Measurements from ENCODE around the gene MYO16.
"Not testable (repeated sequence)": the region's sequence is repeated elsewhere in the genome, so short reads cannot be mapped to it uniquely, and the experiment has no call there.

MYO16 gene

DNA sequence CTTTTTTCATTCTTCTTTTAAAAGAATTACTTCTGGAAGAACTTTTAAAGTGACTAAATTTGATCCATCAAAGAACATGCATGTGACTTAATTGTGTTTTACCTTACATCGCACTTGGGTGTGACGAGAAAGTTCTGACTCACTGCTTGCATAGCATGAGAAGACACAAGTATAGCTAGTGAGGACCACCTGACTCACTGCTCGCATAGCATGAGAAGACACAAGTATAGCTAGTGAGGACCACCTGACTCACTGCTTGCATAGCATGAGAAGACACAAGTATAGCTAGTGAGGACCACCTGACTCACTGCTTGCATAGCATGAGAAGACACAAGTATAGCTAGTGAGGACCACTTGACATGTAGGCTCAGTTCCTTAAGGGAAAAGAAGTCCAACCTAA is 362.0 kb downstream of the MYO16 start:
- not testable (repeated sequence) for DNase-seq

DNA sequence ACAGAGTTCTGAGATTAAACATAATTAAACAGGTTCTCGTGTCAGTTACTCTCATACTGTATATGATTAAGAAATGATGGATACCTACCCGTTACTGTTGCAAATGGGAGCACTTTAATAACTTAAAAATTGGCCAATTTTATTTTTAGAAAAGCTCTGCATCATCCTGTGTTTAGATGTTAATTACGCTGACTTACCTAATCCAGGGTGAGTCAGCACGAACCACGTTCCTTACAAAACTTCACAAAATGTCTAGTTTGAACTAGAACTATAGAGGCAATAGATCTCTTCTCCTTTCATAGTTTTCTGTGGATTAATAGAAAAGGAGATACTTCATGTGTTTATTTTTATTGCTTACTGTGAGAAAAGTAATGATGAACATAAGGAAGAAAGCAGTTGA is 363.9 kb downstream of the MYO16 start:
- no peak for DNase-seq

DNA sequence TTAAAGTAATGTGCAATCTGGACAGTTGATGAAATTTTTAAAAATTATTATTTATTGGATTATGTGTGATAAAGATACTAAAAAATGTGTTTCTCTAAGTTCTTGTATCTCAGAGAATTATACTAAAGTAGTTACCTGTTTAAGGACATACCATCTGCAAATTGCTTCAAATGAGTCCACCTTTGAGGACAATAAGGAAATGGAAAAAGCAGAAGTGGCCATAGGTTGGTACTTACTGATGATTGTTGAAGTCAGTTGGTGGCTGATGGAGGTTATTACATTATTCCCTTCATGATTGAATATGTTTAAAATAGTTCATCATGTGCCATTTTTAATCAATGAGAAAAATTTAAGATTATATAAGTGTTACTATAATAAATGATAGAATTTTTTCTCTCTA is 367.0 kb downstream of the MYO16 start:
- no peak for DNase-seq

- peak; percentile 27 to 50 for DNase-seq
These were observed 370.8 kb downstream of the MYO16 start for GRCh38 chr13:109000207-109000606.

- no peak for DNase-seq
These were observed 373.5 kb downstream of the MYO16 start for GRCh38 chr13:109002934-109003333.

DNA sequence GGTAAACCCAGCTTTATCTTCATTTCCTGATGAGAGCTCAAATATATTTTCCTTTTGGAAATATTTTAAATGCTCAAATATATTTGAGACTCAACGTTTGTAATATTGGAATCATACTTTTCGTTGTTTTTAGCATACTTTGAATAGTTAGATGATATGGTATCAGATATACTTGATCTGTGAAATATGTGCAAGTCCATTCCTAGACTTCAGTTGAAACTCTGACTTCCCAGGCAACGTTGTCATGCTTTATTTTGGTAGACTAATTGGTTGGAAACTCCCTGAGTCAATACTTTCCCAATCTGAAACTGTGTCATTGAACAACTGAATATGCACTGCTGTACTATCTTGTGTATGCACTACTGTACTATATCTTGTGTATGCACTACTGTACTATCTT is 378.5 kb downstream of the MYO16 start:
- DNase-seq, result no peak

GRCh38 chr13:109009756-109010155 is 380.3 kb downstream of the MYO16 start:
- no peak for DNase-seq

DNA sequence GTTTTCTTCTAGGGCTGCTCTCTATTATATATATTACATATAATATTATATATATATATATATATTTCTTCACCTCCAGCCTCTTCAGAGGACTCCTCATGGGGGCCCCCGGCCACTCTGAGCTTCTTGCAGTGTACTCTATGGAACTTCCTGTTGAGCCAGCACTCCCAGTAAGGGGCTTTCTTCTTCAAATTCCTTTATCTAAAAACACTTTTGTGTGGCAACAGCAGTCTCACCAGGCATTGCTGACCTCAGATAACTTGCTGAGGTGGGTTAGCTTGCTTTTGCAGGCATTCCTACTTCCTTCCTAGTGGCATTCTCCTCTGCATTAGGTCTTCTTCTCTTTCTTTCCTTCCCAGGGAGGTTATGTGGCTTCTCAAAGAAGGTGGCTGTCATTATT is 381.5 kb downstream of the MYO16 start:
- no peak for DNase-seq

DNA sequence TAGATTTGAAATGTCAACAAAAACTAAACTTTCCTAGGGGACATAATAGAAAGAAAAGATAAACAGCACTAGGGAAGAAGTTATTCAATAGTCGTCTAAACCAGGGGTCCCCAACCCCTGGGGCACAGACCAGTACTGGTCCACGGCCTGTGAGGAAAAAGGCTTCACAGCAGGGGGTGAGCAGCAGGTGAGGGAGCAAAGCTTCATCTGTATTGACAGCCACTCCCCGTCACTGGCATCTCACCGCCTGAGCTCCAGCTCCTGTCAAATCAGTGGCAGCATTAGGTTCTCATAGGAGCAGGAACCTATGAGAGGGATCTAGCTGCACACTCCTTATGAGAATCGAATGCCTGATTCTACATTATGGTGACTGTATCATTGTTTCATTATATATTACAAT is 382.7 kb downstream of the MYO16 start:
- no peak for DNase-seq

DNA sequence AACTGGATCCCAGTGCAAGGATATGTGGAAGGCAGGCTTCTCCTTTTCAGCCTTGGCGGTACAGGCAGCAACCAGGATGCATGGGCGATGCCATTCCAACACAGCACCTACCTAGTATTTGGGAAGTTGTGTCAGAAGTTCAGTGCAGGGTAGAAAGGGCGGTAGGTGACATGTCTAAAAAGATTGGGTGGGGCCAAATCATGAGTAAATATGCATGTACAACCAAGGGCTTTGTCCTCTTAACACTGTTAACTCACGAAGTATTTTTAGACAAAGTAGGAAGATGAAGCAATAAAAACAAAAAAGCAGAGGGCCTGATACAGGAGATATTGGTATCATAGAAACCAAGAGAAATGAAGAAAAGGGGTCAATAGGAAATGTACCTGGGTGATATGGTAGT is 392.1 kb downstream of the MYO16 start:
- DNase-seq, result no peak

DNA sequence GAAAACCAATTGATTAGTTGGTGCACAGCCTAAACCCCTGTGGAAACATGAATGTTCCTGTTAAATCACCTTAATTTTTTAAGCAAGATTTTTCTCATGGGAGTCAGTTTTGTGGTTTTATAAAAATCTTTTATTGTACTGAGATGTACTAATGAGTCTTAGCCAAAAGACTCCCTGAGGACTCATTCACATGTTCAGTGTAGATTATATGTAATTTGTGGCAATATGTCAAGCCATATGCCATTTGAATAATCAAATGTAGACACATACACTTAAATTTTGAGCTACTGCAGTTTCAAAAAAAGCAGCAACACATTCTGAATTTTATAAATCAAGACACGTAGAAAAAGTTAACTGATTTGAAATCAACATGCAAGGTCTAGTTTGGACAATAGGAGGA is 395.2 kb downstream of the MYO16 start:
- DNase-seq, result peak; percentile 56 to 78

DNA sequence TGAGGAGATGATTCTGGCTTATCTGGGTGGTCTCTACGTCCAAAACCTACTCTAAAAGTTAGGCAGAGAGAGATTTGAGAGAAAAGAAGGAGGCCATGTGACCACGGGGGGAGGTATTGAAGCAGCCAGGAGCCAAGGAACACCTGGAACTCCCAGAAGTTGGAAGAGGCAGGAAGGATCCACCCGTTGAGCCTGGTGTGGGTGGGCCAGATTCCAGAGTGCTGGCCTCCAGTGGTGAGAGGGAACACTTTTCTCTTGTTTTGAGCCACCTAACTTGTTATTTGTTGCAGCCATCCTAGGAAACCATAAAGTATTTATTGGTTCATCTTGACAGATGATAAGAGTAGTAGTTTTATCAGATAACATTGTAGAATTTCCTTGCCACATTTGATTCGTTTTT is 396.9 kb downstream of the MYO16 start:
- no peak for DNase-seq

- no peak for DNase-seq
These were observed 399.2 kb downstream of the MYO16 start for GRCh38 chr13:109028624-109029023.

DNA sequence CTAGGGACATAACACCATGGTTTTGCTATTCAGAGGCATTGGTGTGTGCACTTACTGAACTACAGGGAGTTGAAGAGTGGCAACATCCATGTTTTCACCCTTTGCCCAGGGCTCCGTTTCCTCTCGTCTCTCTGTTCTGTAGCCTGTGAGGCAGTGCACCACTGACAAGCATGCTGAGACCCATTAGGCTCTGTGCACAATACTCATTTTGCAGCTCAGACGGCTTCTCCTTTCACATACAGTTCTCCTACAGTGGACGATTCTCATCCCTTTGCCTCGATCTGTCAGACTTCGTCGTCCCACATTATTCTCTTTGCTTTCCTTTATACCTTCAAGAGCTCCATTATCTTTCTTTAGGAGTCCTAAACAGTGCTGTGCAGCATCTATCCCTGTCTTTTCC is 403.7 kb downstream of the MYO16 start:
- DNase-seq, result no peak

DNA sequence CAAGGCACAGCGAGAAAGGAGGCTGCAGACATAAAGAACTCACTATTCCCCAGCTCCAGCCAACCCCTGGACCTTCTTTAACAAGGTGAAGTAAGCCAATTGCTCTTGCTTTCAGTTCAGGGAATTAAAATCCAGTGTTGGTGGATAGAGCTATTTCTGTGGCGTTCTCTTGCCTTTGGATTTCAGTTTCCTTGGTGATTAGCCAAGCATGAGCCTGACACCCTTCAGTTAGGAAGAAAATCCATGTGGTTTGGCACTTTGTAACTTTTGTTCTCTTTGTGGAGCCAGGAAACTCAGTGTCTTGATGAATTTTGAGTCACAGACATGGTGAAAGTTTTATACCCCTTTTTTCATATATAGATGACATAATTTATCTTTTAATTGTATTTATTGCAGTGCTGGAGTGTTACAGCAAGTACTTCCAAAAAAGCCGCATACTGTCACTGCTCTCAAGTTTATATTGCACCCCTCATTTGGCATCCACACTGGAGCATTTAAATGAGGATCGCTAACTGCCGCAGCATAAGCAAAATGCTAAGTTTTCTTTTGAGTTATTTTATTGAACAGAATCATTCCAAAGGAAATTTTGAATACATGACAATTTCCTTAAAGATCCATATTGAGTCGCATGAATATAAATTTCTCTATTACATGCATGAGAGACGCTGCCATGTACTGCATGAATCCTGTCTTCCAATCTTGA is 406.8 kb downstream of the MYO16 start:
- no peak for DNase-seq

- peak; percentile 14 to 63 for DNase-seq
These were observed 414.2 kb downstream of the MYO16 start for GRCh38 chr13:109043636-109044035.

DNA sequence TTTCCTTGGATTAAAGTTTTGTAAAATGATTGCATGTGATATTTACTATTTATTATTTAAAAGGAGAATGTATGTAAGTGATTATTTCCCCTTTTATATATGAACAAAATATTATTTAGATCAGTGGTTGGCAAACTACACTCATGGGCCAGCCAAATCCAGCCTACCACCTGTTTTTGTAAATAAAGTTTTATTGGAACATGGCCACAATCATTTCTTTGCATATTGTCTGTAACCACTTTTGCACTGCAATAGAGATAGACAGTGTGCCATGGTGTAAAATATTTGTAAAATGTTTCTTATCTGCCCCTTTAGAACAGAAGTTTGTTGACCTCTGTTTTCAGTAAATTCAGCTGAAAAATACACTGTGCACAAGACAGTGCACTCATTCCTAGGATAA is 426.4 kb downstream of the MYO16 start:
- no peak for DNase-seq

DNA sequence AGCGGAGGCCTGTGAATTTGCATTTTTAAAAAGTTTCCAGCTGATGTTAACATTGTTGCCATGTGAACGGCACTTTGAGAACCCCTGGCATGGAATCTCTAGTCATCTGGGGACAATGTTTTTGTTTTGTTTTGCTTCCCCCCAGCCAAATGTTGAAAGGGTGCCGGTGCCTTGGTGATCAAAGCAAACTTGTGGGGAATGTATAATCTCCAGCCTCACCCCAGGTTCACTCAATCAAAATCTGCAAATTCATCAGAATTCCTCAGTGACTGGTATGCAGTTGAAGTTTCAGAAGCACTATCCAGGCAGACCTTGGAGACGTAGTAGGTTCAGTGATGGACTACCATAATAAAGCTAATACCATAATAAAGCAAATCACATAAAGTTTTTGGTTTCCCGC is 428.7 kb downstream of the MYO16 start:
- DNase-seq, result no peak

DNA sequence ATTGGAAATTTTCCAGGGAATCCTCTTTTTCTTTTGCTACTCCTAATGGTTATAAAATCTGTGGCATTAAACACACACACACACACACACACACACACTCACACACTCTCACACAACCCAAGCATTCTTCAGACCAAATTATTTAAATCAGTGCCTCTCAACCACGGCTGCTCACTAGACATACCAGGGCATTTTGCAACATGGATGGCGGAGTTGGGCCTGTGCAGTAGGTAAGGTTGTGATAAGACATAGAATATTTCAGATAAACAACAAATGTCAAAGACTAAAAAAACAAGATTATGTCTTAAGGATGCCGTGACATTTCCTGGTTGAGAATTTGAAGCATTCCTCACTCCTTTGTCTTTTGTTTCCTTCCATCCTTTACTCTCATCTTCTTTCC is 443.1 kb downstream of the MYO16 start:
- DNase-seq, result no peak

- no peak for DNase-seq
These were observed 445.0 kb downstream of the MYO16 start for GRCh38 chr13:109074436-109074835.

- no peak for DNase-seq
These were observed 445.4 kb downstream of the MYO16 start for GRCh38 chr13:109074853-109075252.

GRCh38 chr13:109087916-109088623 is 458.7 kb downstream of the MYO16 start:
- DNase-seq, result peak in 1 of 2 experiments; percentile 43

GRCh38 chr13:109088624-109088917 is 459.2 kb downstream of the MYO16 start:
- no peak for DNase-seq

DNA sequence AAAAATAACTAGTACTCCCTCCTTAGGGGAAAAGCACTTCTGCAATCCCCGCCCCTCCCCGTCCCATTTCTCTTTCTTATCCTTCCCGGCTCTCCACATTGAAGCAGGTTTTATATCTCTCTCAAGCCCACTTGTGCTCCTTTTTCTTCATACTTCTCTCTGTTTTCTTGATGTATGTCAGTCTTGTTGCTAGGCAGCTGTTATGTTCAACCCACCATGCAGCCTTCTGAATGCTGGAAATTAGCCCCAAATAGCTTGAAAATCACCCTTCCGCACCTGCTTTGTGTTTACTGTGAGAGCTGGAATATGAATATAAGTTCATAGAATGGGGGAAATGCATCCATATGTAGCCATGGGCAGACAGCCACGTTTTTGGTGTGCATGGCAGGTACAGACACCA is 461.4 kb downstream of the MYO16 start:
- DNase-seq, result no peak

GRCh38 chr13:109091249-109091648 is 461.8 kb downstream of the MYO16 start:
- DNase-seq, result no peak
